Duodenal mucosa (tissue), 2 donors: ENCODE measurements around the gene SMIM24.
"Not testable (repeated sequence)": the region's sequence is repeated elsewhere in the genome, so short reads cannot be mapped to it uniquely, and the experiment has no call there.

Experiments used
- H3K27ac ChIP-seq: one replicate; pipeline ENCODE4 v1.7.0; 2013; ENCODE audit warnings: low read depth, low read length
- H3K27me3 ChIP-seq, 2 donors: one replicate each; pipeline ENCODE4 v1.7.0; 2013; ENCODE audit warnings: low read length in 2 of 2, control low read depth in 1 of 2; ENCODE audit not compliant: insufficient read depth in 2 of 2, control insufficient read depth in 1 of 2
- H3K36me3 ChIP-seq, 2 donors: one replicate each; pipeline ENCODE4 v1.7.0; 2013; ENCODE audit warnings: low read length in 2 of 2, control low read depth in 1 of 2; ENCODE audit not compliant: insufficient read depth in 2 of 2, control insufficient read depth in 1 of 2
- H3K4me1 ChIP-seq, 2 donors: one replicate each; pipeline ENCODE4 v1.7.0; 2013; ENCODE audit warnings: low read length in 2 of 2, control low read depth in 1 of 2; ENCODE audit not compliant: insufficient read depth in 2 of 2, control insufficient read depth in 1 of 2
- H3K4me3 ChIP-seq, 2 donors: one replicate each; pipeline ENCODE4 v1.7.0; 2013; ENCODE audit warnings: low read length in 2 of 2, low read depth in 1 of 2
- H3K9ac ChIP-seq, 2 donors: one replicate each; pipeline ENCODE4 v1.7.0; 2013; ENCODE audit warnings: low read length in 2 of 2, low read depth in 1 of 2
- H3K9me3 ChIP-seq, 2 donors: one replicate each; pipeline ENCODE4 v1.7.0; 2013; ENCODE audit warnings: low read length in 2 of 2, control low read depth in 1 of 2; ENCODE audit not compliant: control insufficient read depth in 1 of 2

The SMIM24 gene

GRCh38 chr19:3514930-3515329 is 34.6 kb upstream of the SMIM24 start:
- Histone ChIP-seq H3K4me1 (peaks cover 17 to 18% of the 10 kb centered on the region in 2 donors), H3K27me3 (no peaks in the 10 kb centered on the region), H3K9me3 (no peaks in the 10 kb centered on the region), H3K36me3 (peaks cover 7 to 33% of the 10 kb centered on the region in 2 donors), H3K4me3 (no peak overlapping the region), H3K9ac (no peak overlapping the region), H3K27ac (no peak overlapping the region)

DNA sequence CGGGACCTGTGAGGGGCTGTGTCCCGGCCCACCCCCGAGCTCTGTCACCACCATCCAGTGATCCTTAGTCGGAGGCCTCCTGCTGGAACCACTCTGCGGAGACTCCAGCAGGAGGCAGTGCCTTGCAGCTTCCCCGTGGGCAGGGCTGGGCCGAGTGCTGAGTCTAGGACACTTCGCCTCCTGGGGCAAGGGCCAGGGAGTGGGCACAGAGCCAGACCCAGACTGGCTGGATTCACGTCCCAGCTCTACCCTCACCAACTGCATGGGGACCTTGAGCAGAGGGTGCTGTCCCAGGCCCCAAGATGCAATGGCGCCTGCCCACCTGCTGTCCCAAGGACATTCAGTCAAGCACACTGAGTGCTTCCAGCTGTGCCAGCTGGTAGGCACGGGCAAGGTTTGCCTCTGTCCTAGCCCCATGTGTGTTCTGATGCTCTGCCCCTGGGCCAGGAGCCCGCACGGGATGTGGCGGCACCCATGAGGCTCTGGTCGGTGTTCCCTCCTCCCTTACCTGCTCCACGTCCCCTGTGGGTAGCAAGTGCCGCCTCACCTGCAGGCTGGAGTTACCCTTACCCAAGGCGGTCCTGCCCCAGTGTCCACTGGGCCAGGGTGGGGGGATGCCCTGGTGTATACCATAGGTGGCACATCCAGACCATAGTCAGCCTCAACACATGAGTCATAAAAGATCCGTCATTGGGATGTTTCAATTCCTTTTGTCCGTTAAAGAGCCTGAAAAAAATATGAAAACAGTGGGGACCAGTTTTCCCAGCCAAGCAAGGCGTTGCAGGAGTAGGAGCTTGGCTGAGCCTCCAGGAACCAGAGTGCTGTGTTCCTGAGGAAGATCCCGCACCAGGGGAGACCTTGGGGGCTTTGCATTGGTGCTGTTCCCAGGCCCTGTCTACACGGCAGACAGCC is 33.2 kb upstream of the SMIM24 start:
- no peak overlapping the region for H3K4me3 ChIP-seq
- no peak overlapping the region for H3K27ac ChIP-seq
- H3K9me3 ChIP-seq, result no peaks in the 10 kb centered on the region
- no peak overlapping the region for H3K9ac ChIP-seq
- H3K27me3 ChIP-seq, result no peaks in the 10 kb centered on the region
- peaks cover 12 to 14% of the 10 kb centered on the region in 2 donors for H3K4me1 ChIP-seq
- peaks cover 8 to 33% of the 10 kb centered on the region in 2 donors for H3K36me3 ChIP-seq

DNA sequence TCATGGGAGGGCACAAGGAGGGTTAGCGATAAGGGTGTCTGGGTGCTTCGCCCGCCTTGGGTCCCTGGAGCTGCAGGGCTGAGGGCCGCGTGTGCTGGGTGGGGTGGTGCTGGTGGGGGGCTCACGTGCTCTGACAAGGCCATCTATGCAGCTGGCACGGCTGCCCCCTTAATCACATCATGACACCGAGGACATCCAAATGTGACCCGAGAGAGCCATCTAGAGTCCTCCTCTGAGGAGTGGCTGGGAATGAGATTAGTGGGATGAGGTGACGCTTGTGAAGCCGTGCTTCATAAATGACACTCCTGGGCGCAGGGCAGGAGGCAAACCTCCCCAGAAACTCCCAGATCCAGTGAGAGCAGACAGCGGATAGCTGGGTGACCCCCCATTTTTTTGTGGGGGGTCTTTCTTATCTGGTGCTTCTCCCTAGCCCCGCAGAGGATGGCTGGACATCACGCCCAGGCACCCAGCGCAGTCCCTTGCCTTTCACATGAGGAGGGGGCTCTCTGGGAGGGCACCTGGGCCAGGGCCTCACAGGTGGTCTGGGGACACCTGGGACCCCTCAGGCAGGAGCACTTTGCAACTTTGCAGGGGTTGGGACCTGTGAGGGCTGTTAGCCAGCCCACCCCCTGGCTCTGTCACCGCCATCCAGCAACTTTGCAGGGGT is 32.4 kb upstream of the SMIM24 start:
- H3K4me1 ChIP-seq, result peaks cover 14 to 15% of the 10 kb centered on the region in 2 donors
- H3K27me3 ChIP-seq, result no peaks in the 10 kb centered on the region
- H3K36me3 ChIP-seq, result peaks cover 8 to 33% of the 10 kb centered on the region in 2 donors
- no peaks in the 10 kb centered on the region for H3K9me3 ChIP-seq
- no peak overlapping the region for H3K27ac ChIP-seq
- no peak overlapping the region for H3K4me3 ChIP-seq
- H3K9ac ChIP-seq, result no peak overlapping the region

- Histone ChIP-seq H3K27ac (no peak overlapping the region), H3K4me3 (no peak overlapping the region), H3K4me1 (peaks cover 18% of the 10 kb centered on the region in 2 donors), H3K36me3 (peaks cover 8 to 33% of the 10 kb centered on the region in 2 donors), H3K27me3 (no peaks in the 10 kb centered on the region), H3K9me3 (no peaks in the 10 kb centered on the region), H3K9ac (no peak overlapping the region)
Measured at GRCh38 chr19:3511506-3512251, 31.4 kb upstream of the SMIM24 start.

DNA sequence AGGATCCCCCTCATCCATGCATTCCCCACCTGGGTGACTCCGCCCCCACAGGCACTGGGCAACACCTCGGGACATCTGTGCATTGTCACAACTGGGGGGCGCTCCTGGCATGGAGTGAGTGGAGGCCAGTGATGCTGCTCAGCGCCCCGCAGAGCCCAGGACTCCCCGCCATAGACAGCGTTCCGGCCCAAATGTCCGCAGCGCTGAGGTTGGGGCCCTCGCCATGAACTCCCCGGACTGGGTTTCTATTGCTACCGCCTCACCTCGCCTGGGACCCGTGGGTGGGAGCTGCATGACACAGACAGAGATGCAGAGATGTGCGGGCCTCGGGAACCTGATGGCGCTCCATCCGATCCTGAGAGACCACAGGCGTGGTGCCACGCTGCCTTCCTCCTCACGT is 30.4 kb upstream of the SMIM24 start:
- H3K4me3 ChIP-seq, result no peak overlapping the region
- H3K9me3 ChIP-seq, result no peaks in the 10 kb centered on the region

DNA sequence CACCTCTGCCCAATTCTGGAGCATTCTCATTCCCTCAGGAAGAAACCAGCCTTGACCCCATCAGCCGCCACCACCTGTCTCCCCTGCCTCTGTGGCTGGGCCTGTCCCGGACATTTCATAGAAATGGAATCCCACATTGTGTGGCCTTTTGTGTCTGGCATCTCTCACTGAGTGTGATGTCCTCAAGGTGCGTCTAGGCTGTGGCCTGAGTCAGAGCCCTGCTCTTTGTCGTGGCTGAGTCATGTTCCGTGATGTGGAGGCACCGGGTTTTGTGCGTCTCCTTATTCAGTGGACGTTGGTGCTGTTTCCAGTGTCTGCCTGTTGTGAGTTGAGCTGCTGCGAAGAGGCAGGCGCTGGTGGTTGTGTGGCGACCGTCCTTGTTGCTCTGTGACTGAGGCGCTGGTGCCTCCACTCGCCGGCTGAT is 29.3 kb upstream of the SMIM24 start:
- H3K27ac ChIP-seq, result no peak overlapping the region
- H3K9ac ChIP-seq, result no peak overlapping the region
- no peaks in the 10 kb centered on the region for H3K9me3 ChIP-seq
- H3K4me3 ChIP-seq, result no peak overlapping the region
- peaks cover 8 to 33% of the 10 kb centered on the region in 2 donors for H3K36me3 ChIP-seq
- H3K4me1 ChIP-seq, result peaks cover 14 to 24% of the 10 kb centered on the region in 2 donors
- no peaks in the 10 kb centered on the region for H3K27me3 ChIP-seq

More for the DNA sequence above, 30.4 kb upstream of the SMIM24 start:
- H3K4me1 ChIP-seq, result peaks cover 14 to 15% of the 10 kb centered on the region in 2 donors
- H3K27ac ChIP-seq, result no peak overlapping the region
- H3K27me3 ChIP-seq, result no peaks in the 10 kb centered on the region
- H3K36me3 ChIP-seq, result peaks cover 8 to 33% of the 10 kb centered on the region in 2 donors
- H3K9ac ChIP-seq, result no peak overlapping the region

- peak overlapping the region in 1 of 2 donors; percentile 43 for H3K9ac ChIP-seq
- no peak overlapping the region for H3K4me3 ChIP-seq
- no peaks in the 10 kb centered on the region for H3K9me3 ChIP-seq
- H3K36me3 ChIP-seq, result peaks cover 8 to 31% of the 10 kb centered on the region in 2 donors
- no peaks in the 10 kb centered on the region for H3K27me3 ChIP-seq
- H3K27ac ChIP-seq, result no peak overlapping the region
- H3K4me1 ChIP-seq, result peaks cover 14 to 24% of the 10 kb centered on the region in 2 donors
Measured at GRCh38 chr19:3508771-3509535, 28.6 kb upstream of the SMIM24 start.

- H3K4me3 ChIP-seq, H3K27ac ChIP-seq: not testable (repeated sequence)
Measured at GRCh38 chr19:3508121-3508661, 27.9 kb upstream of the SMIM24 start.

GRCh38 chr19:3507371-3508120 is 27.2 kb upstream of the SMIM24 start:
- H3K27ac ChIP-seq, result peak overlapping the region; percentile 47
- peak overlapping the region; percentile 86 to 88 for H3K4me3 ChIP-seq
- peaks cover 8 to 20% of the 10 kb centered on the region in 2 donors for H3K4me1 ChIP-seq
- H3K36me3 ChIP-seq, result peaks cover 8 to 30% of the 10 kb centered on the region in 2 donors
- H3K27me3 ChIP-seq, result no peaks in the 10 kb centered on the region
- H3K9ac ChIP-seq, result peak overlapping the region; percentile 61 to 84
- no peaks in the 10 kb centered on the region for H3K9me3 ChIP-seq

More at GRCh38 chr19:3508121-3508661, 27.9 kb upstream of the SMIM24 start:
- not testable (repeated sequence) for H3K9me3 ChIP-seq, H3K27me3 ChIP-seq
- H3K36me3 ChIP-seq, result peaks cover 8 to 30% of the 10 kb centered on the region in 2 donors
- H3K9ac ChIP-seq, result peak overlapping the region in 1 of 2 donors; percentile 43
- peaks cover 12 to 21% of the 10 kb centered on the region in 2 donors for H3K4me1 ChIP-seq
